Measurements from ENCODE around the gene CRELD1.

CRELD1 gene

GRCh38 chr3:9902372-9903237 is 31.0 kb upstream of the CRELD1 start, which contains the start of gene IL17RE:
TSS of gene IL17RE (plus strand) at chr3:9902848. CDS start at chr3:9902933, 85 bp downstream.
- Histone ChIP-seq H2AK5ac (ENCODE audit: low read depth, low read length) (no peak within 1 kb of the TSS), H2BK15ac (ENCODE audit: low read length) (no peak within 1 kb of the TSS), H2BK5ac (ENCODE audit: low read length) (no peak within 1 kb of the TSS), H3K4me3 (ENCODE audit: low read length in 2 of 2) (no peak within 1 kb of the TSS), H3K4me2 (ENCODE audit: insufficient read depth, low read length, poor library complexity, severe bottlenecking) (no peak within 1 kb of the TSS), H3K4me1 (ENCODE audit: control insufficient read depth in 2 of 2, insufficient read depth in 1 of 2, low read depth in 1 of 2, low read length in 2 of 2) (peaks cover 3 to 4% of the 10 kb centered on the region in 2 donors), H3K27ac (replicated peaks; ENCODE audit: low read length) (no peak within 1 kb of the TSS), H4K91ac (ENCODE audit: low read depth, low read length, poor library complexity) (no peak within 1 kb of the TSS), H4K8ac (ENCODE audit: low read depth, low read length) (no peak within 1 kb of the TSS), H3K9me3 (replicated peaks in 1 of 2; ENCODE audit: control insufficient read depth in 2 of 2, insufficient read depth in 1 of 2, low read depth in 1 of 2, low read length in 2 of 2) (no peaks in the 10 kb centered on the region), H2BK120ac (ENCODE audit: low read depth, low read length) (no peak within 1 kb of the TSS), H2BK12ac (ENCODE audit: low read length) (no peak within 1 kb of the TSS), H3K79me1 (ENCODE audit: low read depth, low read length) (no peaks in the 10 kb centered on the region), H2AFZ (ENCODE audit: low read length) (peak within 1 kb of the TSS; percentile 70), H3K14ac (ENCODE audit: low read length) (no peak within 1 kb of the TSS), H3K4ac (ENCODE audit: low read length) (no peak within 1 kb of the TSS), H3K27me3 (ENCODE audit: control insufficient read depth in 3 of 3, insufficient read depth in 3 of 3, low read depth in 1 of 3, low read length in 3 of 3) (no peaks in the 10 kb centered on the region), H3K36me3 (replicated peaks in 1 of 2; ENCODE audit: control insufficient read depth in 2 of 2, insufficient read depth in 2 of 2, low read length in 2 of 2) (no peaks in the 10 kb centered on the region), H3K18ac (ENCODE audit: low read length) (peak within 1 kb of the TSS; percentile 56), H3K9ac (ENCODE audit: low read depth, low read length, poor library complexity) (peak within 1 kb of the TSS; percentile 26), H3K23ac (ENCODE audit: low read depth, low read length, poor library complexity) (peak within 1 kb of the TSS; percentile 32)
- DNase-seq (ENCODE audit: low spot score) = no peak
- WGBS, 2 donors (ENCODE audit: extremely low coverage in 2 of 2, insufficient read length in 2 of 2, insufficient replicate concordance in 1 of 2) = no CpG with 5 or more reads among the region's 13 CpGs

DNA sequence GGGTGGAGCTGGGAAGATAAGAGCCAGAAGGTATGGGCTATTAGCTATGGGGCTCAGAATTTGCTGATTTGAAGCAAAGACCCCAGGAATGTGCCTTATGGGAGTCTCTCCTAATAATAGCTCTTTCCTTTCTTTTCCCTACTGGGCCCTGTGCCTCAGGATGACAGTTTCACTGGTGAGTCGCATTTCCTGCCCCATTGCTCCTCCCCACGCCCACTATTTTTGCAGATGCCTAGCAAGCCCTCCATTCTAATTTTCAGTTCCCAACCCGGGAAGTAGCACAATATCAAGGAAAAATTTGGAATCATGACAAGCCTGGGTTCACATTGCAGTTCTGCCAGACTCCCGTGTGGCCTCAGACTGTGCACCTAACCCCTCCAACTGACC is 30.4 kb upstream of the CRELD1 start:
- WGBS, 2 donors (ENCODE audit: extremely low coverage in 2 of 2, insufficient read length in 2 of 2, insufficient replicate concordance in 1 of 2) = no CpG with 5 or more reads among the region's 4 CpGs

GRCh38 chr3:9903904-9904303 is 29.7 kb upstream of the CRELD1 start:
- H3K4me1 ChIP-seq (ENCODE audit: control insufficient read depth in 2 of 2, insufficient read depth in 1 of 2, low read depth in 1 of 2, low read length in 2 of 2) = peaks cover 3 to 4% of the 10 kb centered on the region in 2 donors
- WGBS, 2 donors (ENCODE audit: extremely low coverage in 2 of 2, insufficient read length in 2 of 2, insufficient replicate concordance in 1 of 2) = no CpG with 5 or more reads among the region's 4 CpGs

More for the DNA sequence above, 30.4 kb upstream of the CRELD1 start:
- no peak overlapping the region for H3K4me2 ChIP-seq (ENCODE audit: insufficient read depth, low read length, poor library complexity, severe bottlenecking)
- no peak overlapping the region for H4K8ac ChIP-seq (ENCODE audit: low read depth, low read length)
- H2BK120ac ChIP-seq (ENCODE audit: low read depth, low read length) = no peak overlapping the region
- H3K36me3 ChIP-seq (replicated peaks in 1 of 2; ENCODE audit: control insufficient read depth in 2 of 2, insufficient read depth in 2 of 2, low read length in 2 of 2) = no peaks in the 10 kb centered on the region
- no peak overlapping the region for H3K27ac ChIP-seq (replicated peaks; ENCODE audit: low read length)
- no peak overlapping the region for H4K91ac ChIP-seq (ENCODE audit: low read depth, low read length, poor library complexity)
- H3K18ac ChIP-seq (ENCODE audit: low read length) = no peak overlapping the region
- H3K4me3 ChIP-seq (ENCODE audit: low read length in 2 of 2) = no peak overlapping the region
- H3K9ac ChIP-seq (ENCODE audit: low read depth, low read length, poor library complexity) = no peak overlapping the region
- peak overlapping the region; percentile 70 for H2AFZ ChIP-seq (ENCODE audit: low read length)
- H3K27me3 ChIP-seq (ENCODE audit: control insufficient read depth in 3 of 3, insufficient read depth in 3 of 3, low read depth in 1 of 3, low read length in 3 of 3) = peaks cover 0 to 4% (median 0%) of the 10 kb centered on the region in 3 experiments
- no peak overlapping the region for H2AK5ac ChIP-seq (ENCODE audit: low read depth, low read length)
- no peak overlapping the region for H2BK12ac ChIP-seq (ENCODE audit: low read length)
- no peak overlapping the region for H2BK15ac ChIP-seq (ENCODE audit: low read length)
- H2BK5ac ChIP-seq (ENCODE audit: low read length) = no peak overlapping the region
- peaks cover 3 to 4% of the 10 kb centered on the region in 2 donors for H3K4me1 ChIP-seq (ENCODE audit: control insufficient read depth in 2 of 2, insufficient read depth in 1 of 2, low read depth in 1 of 2, low read length in 2 of 2)
- H3K4ac ChIP-seq (ENCODE audit: low read length) = no peak overlapping the region
- H3K14ac ChIP-seq (ENCODE audit: low read length) = no peak overlapping the region
- no peaks in the 10 kb centered on the region for H3K79me1 ChIP-seq (ENCODE audit: low read depth, low read length)
- H3K9me3 ChIP-seq (replicated peaks in 1 of 2; ENCODE audit: control insufficient read depth in 2 of 2, insufficient read depth in 1 of 2, low read depth in 1 of 2, low read length in 2 of 2) = no peaks in the 10 kb centered on the region
- no peak overlapping the region for H3K23ac ChIP-seq (ENCODE audit: low read depth, low read length, poor library complexity)
- no peak for DNase-seq (ENCODE audit: low spot score)

DNA sequence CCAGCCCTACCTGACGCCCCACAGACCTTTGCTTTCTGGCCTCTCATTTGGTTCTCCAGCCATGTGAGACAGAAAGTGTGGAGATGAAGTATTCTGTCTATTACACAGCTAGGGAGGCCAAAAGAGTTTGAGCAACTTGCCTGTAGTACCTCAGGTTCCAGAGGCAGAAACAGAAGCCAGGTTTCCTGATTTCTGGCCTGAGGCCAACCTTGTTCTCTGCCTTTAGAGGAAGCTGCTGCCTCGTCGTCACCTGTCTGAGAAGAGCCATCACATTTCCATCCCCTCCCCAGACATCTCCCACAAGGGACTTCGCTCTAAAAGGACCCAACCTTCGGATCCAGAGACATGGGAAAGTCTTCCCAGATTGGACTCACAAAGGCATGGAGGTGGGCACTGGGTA is 27.2 kb upstream of the CRELD1 start:
- no peak overlapping the region for H4K91ac ChIP-seq (ENCODE audit: low read depth, low read length, poor library complexity)
- no peak overlapping the region for H2BK120ac ChIP-seq (ENCODE audit: low read depth, low read length)
- no peak overlapping the region for H3K4me2 ChIP-seq (ENCODE audit: insufficient read depth, low read length, poor library complexity, severe bottlenecking)
- H3K4me1 ChIP-seq (ENCODE audit: control insufficient read depth in 2 of 2, insufficient read depth in 1 of 2, low read depth in 1 of 2, low read length in 2 of 2) = peaks cover 3 to 4% of the 10 kb centered on the region in 2 donors
- no peak overlapping the region for H3K4me3 ChIP-seq (ENCODE audit: low read length in 2 of 2)
- no peaks in the 10 kb centered on the region for H3K79me1 ChIP-seq (ENCODE audit: low read depth, low read length)
- H3K4ac ChIP-seq (ENCODE audit: low read length) = no peak overlapping the region
- H2AFZ ChIP-seq (ENCODE audit: low read length) = no peak overlapping the region
- H3K9ac ChIP-seq (ENCODE audit: low read depth, low read length, poor library complexity) = no peak overlapping the region
- DNase-seq (ENCODE audit: low spot score) = no peak
- H3K9me3 ChIP-seq (replicated peaks in 1 of 2; ENCODE audit: control insufficient read depth in 2 of 2, insufficient read depth in 1 of 2, low read depth in 1 of 2, low read length in 2 of 2) = no peaks in the 10 kb centered on the region
- WGBS, 2 donors (ENCODE audit: extremely low coverage in 2 of 2, insufficient read length in 2 of 2, insufficient replicate concordance in 1 of 2) = no CpG with 5 or more reads among the region's 5 CpGs
- H2BK12ac ChIP-seq (ENCODE audit: low read length) = no peak overlapping the region
- H2AK5ac ChIP-seq (ENCODE audit: low read depth, low read length) = no peak overlapping the region
- no peak overlapping the region for H3K14ac ChIP-seq (ENCODE audit: low read length)
- H2BK5ac ChIP-seq (ENCODE audit: low read length) = no peak overlapping the region
- no peak overlapping the region for H3K23ac ChIP-seq (ENCODE audit: low read depth, low read length, poor library complexity)
- H3K27me3 ChIP-seq (ENCODE audit: control insufficient read depth in 3 of 3, insufficient read depth in 3 of 3, low read depth in 1 of 3, low read length in 3 of 3) = peaks cover 0 to 8% (median 0%) of the 10 kb centered on the region in 3 experiments
- H2BK15ac ChIP-seq (ENCODE audit: low read length) = no peak overlapping the region
- H3K18ac ChIP-seq (ENCODE audit: low read length) = no peak overlapping the region
- H4K8ac ChIP-seq (ENCODE audit: low read depth, low read length) = no peak overlapping the region
- no peak overlapping the region for H3K27ac ChIP-seq (replicated peaks; ENCODE audit: low read length)
- H3K36me3 ChIP-seq (replicated peaks in 1 of 2; ENCODE audit: control insufficient read depth in 2 of 2, insufficient read depth in 2 of 2, low read length in 2 of 2) = no peaks in the 10 kb centered on the region

More at GRCh38 chr3:9903904-9904303, 29.7 kb upstream of the CRELD1 start:
- H2BK15ac ChIP-seq (ENCODE audit: low read length) = no peak overlapping the region
- no peak overlapping the region for H3K23ac ChIP-seq (ENCODE audit: low read depth, low read length, poor library complexity)
- no peak overlapping the region for H3K14ac ChIP-seq (ENCODE audit: low read length)
- H2BK120ac ChIP-seq (ENCODE audit: low read depth, low read length) = no peak overlapping the region
- H3K79me1 ChIP-seq (ENCODE audit: low read depth, low read length) = no peaks in the 10 kb centered on the region
- H3K4ac ChIP-seq (ENCODE audit: low read length) = no peak overlapping the region
- no peak overlapping the region for H2AK5ac ChIP-seq (ENCODE audit: low read depth, low read length)
- no peaks in the 10 kb centered on the region for H3K9me3 ChIP-seq (replicated peaks in 1 of 2; ENCODE audit: control insufficient read depth in 2 of 2, insufficient read depth in 1 of 2, low read depth in 1 of 2, low read length in 2 of 2)
- H2BK5ac ChIP-seq (ENCODE audit: low read length) = no peak overlapping the region
- no peak overlapping the region for H2AFZ ChIP-seq (ENCODE audit: low read length)
- H3K4me3 ChIP-seq (ENCODE audit: low read length in 2 of 2) = no peak overlapping the region
- H3K27me3 ChIP-seq (ENCODE audit: control insufficient read depth in 3 of 3, insufficient read depth in 3 of 3, low read depth in 1 of 3, low read length in 3 of 3) = peaks cover 0 to 4% (median 0%) of the 10 kb centered on the region in 3 experiments
- no peaks in the 10 kb centered on the region for H3K36me3 ChIP-seq (replicated peaks in 1 of 2; ENCODE audit: control insufficient read depth in 2 of 2, insufficient read depth in 2 of 2, low read length in 2 of 2)
- H4K8ac ChIP-seq (ENCODE audit: low read depth, low read length) = no peak overlapping the region
- H3K4me2 ChIP-seq (ENCODE audit: insufficient read depth, low read length, poor library complexity, severe bottlenecking) = no peak overlapping the region
- H2BK12ac ChIP-seq (ENCODE audit: low read length) = no peak overlapping the region
- no peak overlapping the region for H3K27ac ChIP-seq (replicated peaks; ENCODE audit: low read length)
- no peak overlapping the region for H4K91ac ChIP-seq (ENCODE audit: low read depth, low read length, poor library complexity)
- no peak overlapping the region for H3K18ac ChIP-seq (ENCODE audit: low read length)
- no peak overlapping the region for H3K9ac ChIP-seq (ENCODE audit: low read depth, low read length, poor library complexity)
- DNase-seq (ENCODE audit: low spot score) = no peak

All from neuronal stem cell (in vitro differentiated cells).